Central memory CD8-positive, alpha-beta T cell (primary cell): ENCODE results near the gene DKK1.

Source experiments
- ATAC-seq: fragments of 150-1000 bp; cut with Tn5 transposase; replicated peaks from 2 replicates; pipeline ENCODE4 v1.10.0; 2022; ENCODE audit warnings: mild to moderate bottlenecking, moderate FRiP score, moderate number of reproducible peaks; ENCODE audit not compliant: poor library complexity, severe bottlenecking; ENCODE audit errors: extremely low read depth
- DNase-seq, 2 donors: peaks; one replicate each; pipeline ENCODE4 v3.0.0; 2021; ENCODE audit warnings: low spot score in 2 of 2
- H3K27ac Mint-ChIP-seq: one replicate; pipeline ENCODE4 v1.8.0; 2022; ENCODE audit warnings: low read depth, mild to moderate bottlenecking, moderate library complexity, mixed read lengths
- H3K27me3 Mint-ChIP-seq: one replicate; pipeline ENCODE4 v1.8.0; 2022; ENCODE audit warnings: mixed read lengths
- H3K36me3 Mint-ChIP-seq: one replicate; pipeline ENCODE4 v1.8.0; 2022; ENCODE audit warnings: mild to moderate bottlenecking, moderate library complexity, mixed read lengths; ENCODE audit not compliant: insufficient read depth
- H3K4me1 Mint-ChIP-seq: one replicate; pipeline ENCODE4 v1.8.0; 2022; ENCODE audit warnings: mixed read lengths
- H3K4me3 Mint-ChIP-seq: one replicate; pipeline ENCODE4 v1.8.0; 2022; ENCODE audit warnings: mild to moderate bottlenecking, moderate library complexity, mixed read lengths
- H3K9me3 Mint-ChIP-seq: one replicate; pipeline ENCODE4 v1.8.0; 2022; ENCODE audit warnings: mixed read lengths

DKK1 gene

DNA sequence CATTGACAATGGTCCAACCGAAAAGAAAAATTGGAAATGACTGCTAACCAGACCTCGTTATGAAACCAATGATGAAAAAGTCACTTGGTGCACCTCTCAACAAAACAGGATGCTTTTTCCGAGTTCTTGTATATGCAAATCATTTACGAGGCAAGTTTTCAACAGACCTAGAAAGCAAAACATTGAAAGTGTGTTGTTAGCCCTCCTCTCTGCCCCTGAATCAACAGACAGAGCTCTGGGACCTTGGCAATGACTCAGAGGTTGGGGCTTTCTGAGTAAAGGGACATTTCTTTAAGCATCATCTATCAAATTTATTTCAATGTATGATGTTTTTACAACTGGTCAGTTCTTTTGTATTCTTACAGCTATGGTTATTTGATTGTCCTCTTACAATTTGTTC, 16.3 kb upstream of the DKK1 start:
- ATAC-seq: no peak
- Mint-ChIP-seq H3K9me3 (peaks cover 10% of the 10 kb centered on the region), H3K4me3 (no peak overlapping the region), H3K27me3 (no peaks in the 10 kb centered on the region), H3K4me1 (no peaks in the 10 kb centered on the region), H3K27ac (no peak overlapping the region), H3K36me3 (no peaks in the 10 kb centered on the region)
- no peak for DNase-seq

DNA sequence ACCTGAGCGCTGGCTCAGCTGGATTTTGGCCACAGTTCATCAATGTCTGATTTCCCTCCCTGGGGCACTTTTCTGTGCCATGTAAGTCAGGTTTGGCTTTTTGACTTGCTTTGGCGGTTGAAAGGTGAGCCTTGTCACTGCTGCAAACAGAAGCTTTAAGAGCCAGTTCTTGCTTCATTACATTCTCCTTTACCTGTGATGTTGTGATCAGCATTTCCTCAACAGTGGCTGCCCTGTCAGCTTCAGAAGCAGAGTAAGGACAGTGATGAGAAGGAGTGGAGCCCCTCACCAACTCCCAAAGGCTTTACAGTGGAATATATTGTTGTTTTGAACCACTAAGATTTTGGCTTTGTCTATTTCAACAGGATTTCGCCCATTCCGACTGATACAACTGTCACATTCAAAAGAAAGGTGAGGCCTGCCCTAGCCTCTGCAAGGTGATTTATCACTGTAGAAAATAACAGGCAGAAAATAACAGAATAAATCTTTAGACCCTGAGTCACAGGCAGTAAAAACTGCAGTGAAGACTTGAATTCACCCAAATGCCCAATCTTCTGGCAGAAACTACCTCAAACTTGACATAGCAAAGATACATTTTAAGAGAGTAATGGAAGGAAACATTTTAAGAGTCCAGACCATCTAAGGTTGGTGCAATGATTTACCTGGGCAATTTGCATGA, 13.3 kb upstream of the DKK1 start:
- Mint-ChIP-seq H3K4me3 (no peak overlapping the region), H3K9me3 (peaks cover 10% of the 10 kb centered on the region), H3K27me3 (no peaks in the 10 kb centered on the region), H3K27ac (no peak overlapping the region), H3K4me1 (no peaks in the 10 kb centered on the region), H3K36me3 (no peaks in the 10 kb centered on the region)
- DNase-seq (no peak), ATAC-seq (no peak)

DNA sequence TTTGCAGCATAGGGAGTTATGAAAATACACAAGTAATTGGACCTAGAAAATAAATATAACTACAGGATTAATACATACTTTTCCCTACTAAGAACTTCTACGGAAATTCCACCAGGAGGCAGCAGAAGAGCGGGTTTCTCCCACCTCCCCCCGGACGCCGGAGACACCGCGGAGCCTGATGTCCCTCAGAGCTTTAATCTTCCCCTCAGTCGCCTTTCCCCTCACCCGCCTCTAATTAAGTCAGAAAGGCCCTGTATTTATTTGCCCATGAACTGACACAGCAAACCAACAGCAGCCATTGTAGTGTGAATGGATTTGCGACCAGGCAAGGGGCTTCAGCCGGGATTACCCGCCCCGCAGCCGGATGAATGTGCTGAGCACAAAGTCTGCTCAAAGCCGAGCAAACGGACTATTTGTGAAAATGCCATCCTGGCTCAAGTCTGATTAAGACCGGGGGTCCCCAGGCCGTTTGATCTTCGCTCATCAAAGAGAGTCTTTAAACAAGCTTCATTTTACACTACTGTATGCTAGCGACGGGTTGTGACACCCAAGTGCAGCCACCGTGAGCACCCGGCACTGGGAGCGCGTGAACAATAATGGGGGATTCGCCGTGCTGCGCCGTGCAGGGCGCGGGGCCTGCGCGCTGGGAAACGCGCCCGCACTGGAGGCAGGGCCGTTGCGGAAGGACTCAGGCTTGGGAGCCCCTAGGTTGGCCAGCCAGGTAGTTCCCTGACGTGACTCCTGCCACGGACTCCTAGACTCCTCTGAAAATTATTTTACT, 5.6 kb upstream of the DKK1 start:
- H3K9me3 Mint-ChIP-seq: peaks cover 3% of the 10 kb centered on the region
- no peak overlapping the region for H3K4me3 Mint-ChIP-seq
- H3K36me3 Mint-ChIP-seq: no peaks in the 10 kb centered on the region
- no peak overlapping the region for H3K27ac Mint-ChIP-seq
- no peak for DNase-seq
- peaks cover 18% of the 10 kb centered on the region for H3K27me3 Mint-ChIP-seq
- no peak for ATAC-seq
- H3K4me1 Mint-ChIP-seq: no peaks in the 10 kb centered on the region

DNA sequence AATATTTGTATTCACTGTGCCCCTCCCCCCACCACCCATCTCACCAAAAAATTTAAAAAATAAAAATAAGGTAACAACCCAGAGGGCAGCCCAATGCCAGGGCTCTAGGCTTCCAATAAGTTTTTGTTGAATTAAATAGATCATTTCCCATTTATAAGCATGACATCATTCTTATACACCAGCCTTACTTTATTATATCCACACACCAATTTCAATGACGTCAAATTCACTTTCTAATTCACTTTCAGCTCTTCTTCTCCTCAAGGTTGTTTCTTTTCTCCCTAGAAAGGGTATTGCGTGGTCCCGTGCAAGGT, 1.2 kb upstream of the DKK1 start:
- H3K9me3 Mint-ChIP-seq: peaks cover 6% of the 10 kb centered on the region
- DNase-seq (no peak), ATAC-seq (no peak)
- peaks cover 34% of the 10 kb centered on the region for H3K27me3 Mint-ChIP-seq
- no peak overlapping the region for H3K4me3 Mint-ChIP-seq
- no peak overlapping the region for H3K27ac Mint-ChIP-seq
- H3K4me1 Mint-ChIP-seq: no peaks in the 10 kb centered on the region
- H3K36me3 Mint-ChIP-seq: no peaks in the 10 kb centered on the region

DNA sequence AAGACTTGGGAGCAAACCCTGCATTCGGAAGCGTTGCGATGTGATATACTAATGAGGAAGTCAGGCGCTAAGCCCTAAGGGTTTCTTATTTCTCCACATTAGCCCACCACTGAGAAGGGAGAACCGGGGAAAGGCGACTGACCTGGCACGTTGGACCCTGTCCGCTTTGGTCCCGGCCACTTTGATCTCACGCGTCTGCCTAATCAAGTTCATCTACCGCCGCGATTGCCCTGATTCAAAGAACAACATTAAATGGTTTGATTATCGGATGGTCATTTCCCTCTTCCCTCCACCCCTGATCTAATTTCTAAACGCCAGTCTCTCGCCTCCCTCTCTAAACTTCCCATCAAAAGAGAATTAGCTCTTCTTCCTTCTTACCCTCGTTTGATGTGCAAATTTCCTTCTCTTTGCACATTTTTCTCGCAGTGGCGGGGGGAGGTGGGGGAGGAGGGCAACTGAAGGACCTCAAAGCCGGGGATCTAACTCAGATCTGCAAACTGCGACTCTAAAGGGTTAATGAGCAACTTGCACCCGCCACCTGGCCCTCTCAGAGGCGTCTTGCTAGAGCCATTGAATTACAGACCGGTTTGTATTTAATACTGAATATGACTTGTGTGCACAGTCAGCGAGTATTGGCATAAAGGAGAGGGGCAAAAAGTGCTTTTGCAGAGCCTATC, 687 bp upstream of the DKK1 start:
- Mint-ChIP-seq H3K9me3 (peaks cover 6% of the 10 kb centered on the region), H3K36me3 (peaks cover 2% of the 10 kb centered on the region), H3K4me1 (no peaks in the 10 kb centered on the region), H3K4me3 (no peak overlapping the region), H3K27ac (no peak overlapping the region), H3K27me3 (peaks cover 34% of the 10 kb centered on the region)
- ATAC-seq: no peak
- DNase-seq: no peak

DNA sequence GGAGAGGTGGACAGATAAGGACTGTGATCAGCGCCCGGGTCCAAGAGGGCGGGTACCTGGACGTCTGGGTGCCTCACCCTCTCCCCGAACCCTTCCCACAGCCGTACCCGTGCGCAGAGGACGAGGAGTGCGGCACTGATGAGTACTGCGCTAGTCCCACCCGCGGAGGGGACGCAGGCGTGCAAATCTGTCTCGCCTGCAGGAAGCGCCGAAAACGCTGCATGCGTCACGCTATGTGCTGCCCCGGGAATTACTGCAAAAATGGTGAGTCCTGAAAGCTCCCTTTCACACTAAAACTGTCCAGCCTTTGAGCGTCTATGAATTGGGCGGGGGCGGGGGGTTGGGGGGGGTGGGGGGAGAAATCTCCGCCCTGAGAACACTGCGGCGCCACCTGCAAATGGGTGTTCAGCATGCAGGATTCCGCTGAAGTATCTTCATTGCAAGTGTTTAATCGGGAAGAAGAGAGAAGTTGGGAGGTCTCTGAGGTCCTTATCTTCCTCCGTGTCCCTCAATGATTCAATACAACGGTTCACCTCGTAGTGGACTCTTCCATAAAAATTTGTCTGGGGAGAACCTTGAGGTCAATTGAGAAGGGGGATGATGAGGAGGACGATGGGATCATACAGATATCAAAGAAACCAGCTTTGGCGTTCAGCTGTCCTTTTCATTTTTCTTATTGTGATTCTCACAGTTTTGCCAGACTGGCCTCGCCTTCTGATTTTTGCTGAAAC, 906 bp downstream of the DKK1 start:
- Mint-ChIP-seq H3K4me3 (peak overlapping the region; percentile 38), H3K9me3 (peaks cover 6% of the 10 kb centered on the region), H3K27me3 (peaks cover 29% of the 10 kb centered on the region), H3K27ac (no peak overlapping the region), H3K36me3 (peaks cover 2% of the 10 kb centered on the region), H3K4me1 (no peaks in the 10 kb centered on the region)
- ATAC-seq (no peak), DNase-seq (no peak)

DNA sequence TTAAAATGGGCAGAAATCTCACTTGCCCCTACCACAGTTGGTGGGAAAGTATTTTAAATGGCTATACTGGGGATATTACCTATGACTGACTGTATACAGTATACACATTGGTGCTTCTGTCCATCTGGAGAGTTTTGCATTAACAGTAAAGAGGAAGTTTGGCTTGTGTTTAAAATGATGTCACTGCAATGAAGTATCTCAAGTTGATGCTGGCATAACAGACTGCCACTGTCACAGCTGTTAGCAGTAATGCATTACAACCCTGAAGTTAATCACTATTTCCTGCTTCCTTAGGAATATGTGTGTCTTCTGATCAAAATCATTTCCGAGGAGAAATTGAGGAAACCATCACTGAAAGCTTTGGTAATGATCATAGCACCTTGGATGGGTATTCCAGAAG, 1.9 kb downstream of the DKK1 start:
- Mint-ChIP-seq H3K4me1 (no peaks in the 10 kb centered on the region), H3K27ac (no peak overlapping the region), H3K9me3 (peaks cover 11% of the 10 kb centered on the region), H3K27me3 (peaks cover 24% of the 10 kb centered on the region), H3K4me3 (no peak overlapping the region), H3K36me3 (peaks cover 2% of the 10 kb centered on the region)
- DNase-seq (no peak), ATAC-seq (no peak)

DNA sequence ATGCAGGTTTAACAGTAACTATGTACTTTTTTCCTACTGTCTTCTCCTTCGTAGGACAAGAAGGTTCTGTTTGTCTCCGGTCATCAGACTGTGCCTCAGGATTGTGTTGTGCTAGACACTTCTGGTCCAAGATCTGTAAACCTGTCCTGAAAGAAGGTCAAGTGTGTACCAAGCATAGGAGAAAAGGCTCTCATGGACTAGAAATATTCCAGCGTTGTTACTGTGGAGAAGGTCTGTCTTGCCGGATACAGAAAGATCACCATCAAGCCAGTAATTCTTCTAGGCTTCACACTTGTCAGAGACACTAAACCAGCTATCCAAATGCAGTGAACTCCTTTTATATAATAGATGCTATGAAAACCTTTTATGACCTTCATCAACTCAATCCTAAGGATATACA, 2.4 kb downstream of the DKK1 start:
- DNase-seq (no peak), ATAC-seq (no peak)
- peaks cover 2% of the 10 kb centered on the region for H3K36me3 Mint-ChIP-seq
- peaks cover 24% of the 10 kb centered on the region for H3K27me3 Mint-ChIP-seq
- H3K27ac Mint-ChIP-seq: no peak overlapping the region
- H3K4me3 Mint-ChIP-seq: no peak overlapping the region
- H3K9me3 Mint-ChIP-seq: peaks cover 11% of the 10 kb centered on the region
- no peaks in the 10 kb centered on the region for H3K4me1 Mint-ChIP-seq

DNA sequence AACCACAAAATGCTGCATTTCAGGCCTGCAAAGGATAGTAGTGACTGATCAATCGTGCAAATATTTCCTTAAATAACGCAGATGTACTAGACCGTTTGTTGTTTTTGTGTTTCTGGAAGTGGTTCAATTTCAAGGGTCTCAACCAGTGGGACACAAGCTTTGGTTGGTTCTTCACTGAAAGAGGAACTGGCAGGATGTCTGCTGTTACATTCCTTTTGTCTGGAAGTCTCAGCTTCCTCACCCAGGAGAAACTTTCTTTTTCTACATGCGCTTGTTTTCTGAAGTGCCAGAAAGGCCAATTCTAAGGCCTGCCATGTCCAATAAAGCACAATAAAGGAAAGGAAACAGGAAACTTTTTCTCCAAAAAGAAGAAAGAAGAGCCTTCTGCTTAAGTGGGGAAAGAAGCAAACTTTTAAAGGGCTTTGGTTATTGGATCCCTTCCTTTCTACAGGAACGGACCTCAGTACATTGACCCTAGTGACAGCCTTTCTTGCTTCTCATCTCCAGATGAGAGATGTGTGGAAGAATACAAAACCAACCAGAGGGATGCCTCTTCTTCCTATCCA, 4.1 kb downstream of the DKK1 start:
- Mint-ChIP-seq H3K36me3 (peaks cover 2% of the 10 kb centered on the region), H3K27ac (no peak overlapping the region)
- ATAC-seq: no peak

DNA sequence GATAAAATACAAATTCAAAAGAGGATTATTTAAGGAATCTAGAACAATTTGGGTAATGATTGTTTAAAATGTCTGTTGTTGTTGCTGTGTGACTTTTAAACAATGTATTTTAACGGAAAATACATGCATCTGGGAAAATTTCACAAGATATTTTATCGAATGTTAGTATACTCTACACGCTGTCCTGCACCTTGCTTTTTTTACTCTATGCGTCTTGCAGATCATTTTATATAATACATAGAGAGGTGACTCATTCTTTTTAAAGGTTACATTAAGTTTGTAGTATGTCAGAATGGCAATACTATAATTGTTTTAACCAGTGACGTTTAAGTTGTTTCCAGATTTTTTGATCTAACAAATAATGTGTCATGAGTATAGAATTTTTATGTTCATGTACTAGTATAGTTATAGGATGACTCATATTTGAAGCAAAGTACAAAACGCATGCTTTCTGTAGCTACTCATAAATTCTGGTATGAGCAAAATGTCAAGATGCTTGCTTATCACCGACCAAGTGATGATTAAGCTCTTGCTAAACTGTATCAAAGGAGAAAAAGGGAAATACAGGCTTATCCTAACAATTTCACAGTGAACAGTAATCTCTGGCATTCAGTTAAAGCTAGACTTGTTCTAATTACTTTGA, 4.9 kb downstream of the DKK1 start:
- Mint-ChIP-seq H3K27me3 (peaks cover 10% of the 10 kb centered on the region), H3K4me1 (no peaks in the 10 kb centered on the region), H3K9me3 (peaks cover 11% of the 10 kb centered on the region), H3K27ac (no peak overlapping the region), H3K4me3 (no peak overlapping the region), H3K36me3 (peaks cover 2% of the 10 kb centered on the region)
- ATAC-seq: no peak
- no peak for DNase-seq

More for the DNA sequence above, 4.1 kb downstream of the DKK1 start:
- no peak for DNase-seq
- H3K27me3 Mint-ChIP-seq: peaks cover 18% of the 10 kb centered on the region
- no peaks in the 10 kb centered on the region for H3K4me1 Mint-ChIP-seq
- peaks cover 11% of the 10 kb centered on the region for H3K9me3 Mint-ChIP-seq
- no peak overlapping the region for H3K4me3 Mint-ChIP-seq

DNA sequence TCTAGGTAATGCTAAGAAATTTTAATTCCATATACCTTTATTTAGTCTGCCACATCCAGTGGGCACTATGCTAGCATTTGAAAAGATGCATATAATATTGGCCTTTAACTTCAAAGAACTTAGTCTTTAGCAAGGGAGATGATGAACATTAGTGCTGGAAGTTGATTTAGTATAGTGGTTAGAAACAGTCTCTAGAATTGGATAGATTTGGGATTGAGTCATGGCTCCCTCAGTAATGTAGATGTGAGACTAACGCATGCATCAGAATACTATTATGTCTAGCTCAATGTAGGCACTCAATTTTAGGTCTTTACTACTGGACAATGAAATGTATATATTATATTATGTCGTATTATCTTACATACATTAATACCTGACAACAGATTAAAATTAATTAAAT, 5.8 kb downstream of the DKK1 start:
- no peak for DNase-seq
- H3K4me1 Mint-ChIP-seq: no peaks in the 10 kb centered on the region
- ATAC-seq: no peak
- peaks cover 2% of the 10 kb centered on the region for H3K36me3 Mint-ChIP-seq
- H3K4me3 Mint-ChIP-seq: no peak overlapping the region
- H3K27ac Mint-ChIP-seq: no peak overlapping the region
- peaks cover 11% of the 10 kb centered on the region for H3K9me3 Mint-ChIP-seq
- peaks cover under 1% of the 10 kb centered on the region for H3K27me3 Mint-ChIP-seq

DNA sequence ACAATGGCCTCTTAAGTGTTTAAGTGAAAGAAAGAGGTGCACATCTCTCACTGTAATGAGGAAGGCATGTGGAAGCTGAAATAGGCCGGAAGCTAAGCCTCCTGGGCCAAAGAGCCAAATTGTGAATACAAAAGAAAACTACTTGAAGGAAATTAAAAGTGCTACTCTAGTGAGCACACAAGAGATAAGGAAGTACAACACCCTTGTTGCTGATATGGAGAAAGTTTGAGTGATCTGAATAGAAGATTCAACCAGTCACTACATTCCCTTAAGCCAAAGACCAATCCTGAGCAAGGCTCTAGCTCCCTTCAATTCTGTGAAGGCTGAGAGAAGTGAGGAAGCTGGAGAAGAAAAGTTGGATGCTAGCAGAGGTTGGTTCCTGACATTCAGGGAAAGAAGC, 8.2 kb downstream of the DKK1 start:
- no peak for ATAC-seq
- Mint-ChIP-seq H3K36me3 (peaks cover 2% of the 10 kb centered on the region), H3K27ac (no peak overlapping the region), H3K4me1 (no peaks in the 10 kb centered on the region), H3K27me3 (no peaks in the 10 kb centered on the region), H3K9me3 (peaks cover 11% of the 10 kb centered on the region), H3K4me3 (no peak overlapping the region)
- DNase-seq: no peak
